Peyer's patch (tissue), 4 donors: Measurements from ENCODE around the gene MPP2. TPM values are rescaled to one million over a fixed set of nuclear protein-coding genes. Genes with fewer than 3 reads are reported as not detected.
"Not testable (repeated sequence)": the region's sequence is repeated elsewhere in the genome, so short reads cannot be mapped to it uniquely, and the experiment has no call there.

Experiments used
- DNase-seq, 3 donors: peaks; one replicate each; pipeline ENCODE4 v3.0.0-alpha.2; 2017 to 2019
- H3K27ac ChIP-seq, 4 donors: fragments of 200-600 bp; sonication (generic); one replicate each; pipeline ENCODE4 v1.5.1; 2016 to 2019
- H3K27me3 ChIP-seq, 2 donors: fragments of 200-600 bp; sonication (generic); one replicate each; pipeline ENCODE4 v1.5.1; 2019
- H3K36me3 ChIP-seq, 3 donors: fragments of 200-600 bp; sonication (generic); one replicate each; pipeline ENCODE4 v1.5.1; 2016 to 2019
- H3K4me1 ChIP-seq, 4 donors: fragments of 200-600 bp; sonication (generic); one replicate each; pipeline ENCODE4 v1.5.1; 2016 to 2019
- H3K4me3 ChIP-seq, 4 donors: fragments of 200-600 bp; sonication (generic); 1 replicate in 3 of 4; 2 replicates in 1 of 4; pipeline ENCODE4 v1.5.1; 2016 to 2019; ENCODE audit warnings: mild to moderate bottlenecking in 1 of 4
- H3K9me3 ChIP-seq, 4 donors: fragments of 200-600 bp; sonication (generic); one replicate each; pipeline ENCODE4 v1.5.1; 2016 to 2019; ENCODE audit warnings: mild to moderate bottlenecking in 1 of 4
- POLR2A ChIP-seq, 2 donors: fragments of 450-650 bp; IDR thresholded peaks; one replicate each; pipeline ENCODE4 v1.5.1; 2017; ENCODE audit warnings: antibody characterized with exemption in 2 of 2, mild to moderate bottlenecking in 2 of 2, moderate library complexity in 2 of 2
- total RNA-seq, 4 donors: library from RNA; depleted of rRNA; stranded (reverse); fragments of >200 nt; gene quantifications; one replicate each; pipeline ENCODE4 v1.1.0, GENCODE V29; 2016
- TF ChIP-seq, protein P1 (sequence below), 6 experiments: fragments of 450-650 bp in 4 of 6; fragments of 200-600 bp in 2 of 6; sonication (generic) in 1 of 6; IDR thresholded peaks; one replicate each; pipeline ENCODE4 v1.5.1; 2017 to 2019; ENCODE audit warnings: antibody characterized with exemption in 6 of 6, mild to moderate bottlenecking in 3 of 6, moderate library complexity in 1 of 6

Gene MPP2
- total RNA-seq, 4 donors from 2014 or later: 0.53 to 1.3 (median 1.2) TPM; not detected in 1

DNA sequence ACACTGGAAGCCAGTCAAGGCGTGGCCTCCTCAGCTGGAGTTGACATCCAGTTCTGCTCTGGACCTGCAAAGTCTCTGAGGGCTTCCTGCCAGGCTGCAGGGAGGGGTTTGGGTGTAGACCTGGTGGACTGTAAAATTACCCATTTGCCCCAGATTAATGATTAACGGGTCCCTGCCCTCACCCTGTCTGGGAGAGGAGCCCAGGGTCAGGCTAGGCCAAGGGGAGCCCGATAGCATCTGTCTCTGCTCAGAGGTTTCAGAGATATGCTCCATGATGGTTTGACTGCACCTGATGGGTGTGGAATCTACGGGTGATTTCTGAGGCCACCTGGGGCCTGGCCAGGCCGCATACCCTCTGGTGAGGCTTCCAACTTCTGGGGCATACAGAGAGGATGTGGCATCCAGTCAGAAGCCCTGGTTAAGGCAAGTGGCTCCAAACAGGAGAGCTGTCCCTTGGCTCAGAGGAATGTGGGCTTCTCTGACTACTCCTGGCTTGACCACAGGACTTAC is 23.8 kb upstream of the MPP2 start:
- H3K4me1 ChIP-seq: peaks cover 0 to 18% (median 4%) of the 10 kb centered on the region in 4 donors
- DNase-seq: peak in 2 of 3 donors; percentile 77 to 83
- TF ChIP-seq POLR2A (IDR thresholded peaks at IDR 0.05): no peak
- TF ChIP-seq, protein P1, sequence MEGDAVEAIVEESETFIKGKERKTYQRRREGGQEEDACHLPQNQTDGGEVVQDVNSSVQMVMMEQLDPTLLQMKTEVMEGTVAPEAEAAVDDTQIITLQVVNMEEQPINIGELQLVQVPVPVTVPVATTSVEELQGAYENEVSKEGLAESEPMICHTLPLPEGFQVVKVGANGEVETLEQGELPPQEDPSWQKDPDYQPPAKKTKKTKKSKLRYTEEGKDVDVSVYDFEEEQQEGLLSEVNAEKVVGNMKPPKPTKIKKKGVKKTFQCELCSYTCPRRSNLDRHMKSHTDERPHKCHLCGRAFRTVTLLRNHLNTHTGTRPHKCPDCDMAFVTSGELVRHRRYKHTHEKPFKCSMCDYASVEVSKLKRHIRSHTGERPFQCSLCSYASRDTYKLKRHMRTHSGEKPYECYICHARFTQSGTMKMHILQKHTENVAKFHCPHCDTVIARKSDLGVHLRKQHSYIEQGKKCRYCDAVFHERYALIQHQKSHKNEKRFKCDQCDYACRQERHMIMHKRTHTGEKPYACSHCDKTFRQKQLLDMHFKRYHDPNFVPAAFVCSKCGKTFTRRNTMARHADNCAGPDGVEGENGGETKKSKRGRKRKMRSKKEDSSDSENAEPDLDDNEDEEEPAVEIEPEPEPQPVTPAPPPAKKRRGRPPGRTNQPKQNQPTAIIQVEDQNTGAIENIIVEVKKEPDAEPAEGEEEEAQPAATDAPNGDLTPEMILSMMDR (IDR thresholded peaks at IDR 0.05): no peak
- no peak overlapping the region for H3K27ac ChIP-seq
- H3K9me3 ChIP-seq: no peaks in the 10 kb centered on the region
- no peaks in the 10 kb centered on the region for H3K27me3 ChIP-seq
- no peak overlapping the region for H3K4me3 ChIP-seq
- no peaks in the 10 kb centered on the region for H3K36me3 ChIP-seq

DNA sequence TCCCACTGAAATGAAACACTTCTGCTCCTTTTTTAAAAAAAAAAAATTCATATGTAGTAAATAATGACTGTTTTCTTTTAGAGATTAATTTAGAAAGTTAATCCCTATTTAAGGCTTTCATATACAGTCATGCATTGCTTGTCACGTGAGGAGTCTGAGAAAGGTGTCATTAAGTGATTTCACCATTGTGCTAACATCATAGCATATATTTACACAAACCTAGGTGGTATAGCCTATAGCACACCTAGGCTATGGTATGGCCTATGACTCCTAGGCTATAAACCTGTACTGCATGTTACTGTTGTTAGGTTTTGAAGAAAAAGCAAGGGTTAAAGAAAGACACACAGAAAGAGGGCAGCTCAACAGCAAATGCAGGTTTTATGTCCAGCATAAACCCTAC is 21.3 kb upstream of the MPP2 start:
- Histone ChIP-seq H3K4me3 (no peak overlapping the region), H3K36me3 (no peaks in the 10 kb centered on the region), H3K27me3 (no peaks in the 10 kb centered on the region), H3K27ac (no peak overlapping the region), H3K4me1 (peaks cover 0 to 18% (median 4%) of the 10 kb centered on the region in 4 donors), H3K9me3 (no peaks in the 10 kb centered on the region)
- TF ChIP-seq, protein P1 (IDR thresholded peaks at IDR 0.05): no peak
- TF ChIP-seq POLR2A (IDR thresholded peaks at IDR 0.05): no peak
- no peak for DNase-seq

DNA sequence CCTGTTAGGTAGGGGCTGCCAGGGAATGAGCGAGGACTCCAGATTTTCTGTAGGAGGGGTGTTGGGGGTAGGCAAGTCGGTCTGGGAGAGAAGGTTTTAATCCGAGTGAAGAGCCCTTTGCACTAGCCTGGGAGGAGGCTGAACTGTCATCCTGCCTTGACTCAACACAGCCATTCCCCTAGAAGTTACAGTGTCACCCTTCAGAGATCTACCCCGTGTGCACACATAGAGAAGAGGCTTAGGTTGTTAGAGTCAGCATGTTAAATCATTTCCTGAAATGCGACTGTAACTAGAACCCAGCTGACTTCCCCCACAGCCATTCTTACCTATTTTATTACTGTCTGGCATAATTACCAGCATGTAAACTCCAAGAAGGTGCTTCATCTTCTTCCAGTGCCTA is 20.6 kb upstream of the MPP2 start:
- not testable (repeated sequence) for H3K4me3 ChIP-seq, H3K9me3 ChIP-seq, H3K36me3 ChIP-seq, H3K27ac ChIP-seq, H3K27me3 ChIP-seq, DNase-seq
- peaks cover 0 to 18% (median 4%) of the 10 kb centered on the region in 4 donors for H3K4me1 ChIP-seq

DNA sequence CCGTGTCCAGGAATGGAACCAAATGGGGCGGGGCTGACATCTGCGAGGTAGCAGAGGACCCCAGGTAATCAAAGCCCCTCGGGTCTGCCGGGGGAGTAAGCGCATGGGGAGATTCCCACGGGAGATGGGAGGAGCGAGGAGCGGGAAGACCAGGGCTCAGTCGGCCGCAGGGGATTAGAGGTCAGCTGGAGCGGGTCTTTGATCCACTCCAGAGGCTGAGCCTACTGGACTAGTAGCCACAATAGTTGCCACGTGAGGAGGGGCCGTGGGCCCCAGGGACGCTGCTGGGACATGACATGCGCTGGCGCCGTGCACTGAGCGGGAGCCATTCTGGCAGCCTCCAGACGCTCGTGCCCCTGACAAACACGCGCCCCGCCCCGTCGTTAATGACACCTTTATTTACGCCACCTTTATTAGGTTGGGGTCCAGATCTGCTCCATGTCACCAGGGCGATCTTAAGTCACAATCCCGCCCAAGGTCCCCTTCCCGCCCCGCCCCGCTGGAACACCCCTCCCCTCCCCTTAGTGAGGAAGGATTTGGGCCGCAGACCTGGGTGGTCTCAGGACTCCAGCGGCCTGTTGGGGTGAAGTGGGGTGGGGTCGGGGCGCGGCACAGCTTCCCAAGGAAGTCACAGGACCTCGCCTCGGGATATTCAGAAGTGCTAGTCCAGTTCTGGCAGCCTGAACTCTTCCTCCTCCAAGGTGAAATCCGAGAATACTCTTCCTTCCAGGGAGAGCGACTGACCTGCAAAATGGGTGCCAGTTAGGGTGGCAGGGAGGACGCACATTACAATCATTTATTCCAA is 19.9 kb upstream of the MPP2 start:
- H3K27ac ChIP-seq: no peak overlapping the region
- DNase-seq: peak in 1 of 3 donors; percentile 53
- TF ChIP-seq, protein P1 (IDR thresholded peaks at IDR 0.05): no peak
- no peak for TF ChIP-seq POLR2A (IDR thresholded peaks at IDR 0.05)
- H3K27me3 ChIP-seq: no peaks in the 10 kb centered on the region
- peak overlapping the region in 2 of 4 donors; percentile 33 to 34 for H3K4me3 ChIP-seq
- H3K36me3 ChIP-seq: no peaks in the 10 kb centered on the region
- no peaks in the 10 kb centered on the region for H3K9me3 ChIP-seq
- peaks cover 0 to 18% (median 4%) of the 10 kb centered on the region in 4 donors for H3K4me1 ChIP-seq

DNA sequence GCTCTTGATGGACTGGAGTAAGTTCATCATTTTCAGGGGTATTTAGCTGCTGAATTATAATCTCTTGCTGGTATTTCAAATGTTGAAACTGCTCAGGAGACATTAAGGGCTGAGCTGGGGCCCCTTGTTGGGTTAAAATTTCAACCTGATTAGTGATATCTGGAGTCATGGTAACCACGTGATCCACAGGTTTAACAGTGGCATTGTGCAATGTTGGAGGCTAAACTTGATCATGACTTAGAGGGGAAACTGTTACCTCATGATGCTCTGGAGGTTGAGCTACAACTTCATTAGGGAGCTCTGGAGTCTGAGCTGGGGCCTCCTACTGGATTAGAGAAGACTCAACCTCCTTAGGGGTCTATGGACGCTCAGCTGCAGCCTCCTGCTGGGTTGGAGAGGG is 17.2 kb upstream of the MPP2 start:
- no peak for TF ChIP-seq POLR2A (IDR thresholded peaks at IDR 0.05)
- TF ChIP-seq, protein P1 (IDR thresholded peaks at IDR 0.05): no peak

DNA sequence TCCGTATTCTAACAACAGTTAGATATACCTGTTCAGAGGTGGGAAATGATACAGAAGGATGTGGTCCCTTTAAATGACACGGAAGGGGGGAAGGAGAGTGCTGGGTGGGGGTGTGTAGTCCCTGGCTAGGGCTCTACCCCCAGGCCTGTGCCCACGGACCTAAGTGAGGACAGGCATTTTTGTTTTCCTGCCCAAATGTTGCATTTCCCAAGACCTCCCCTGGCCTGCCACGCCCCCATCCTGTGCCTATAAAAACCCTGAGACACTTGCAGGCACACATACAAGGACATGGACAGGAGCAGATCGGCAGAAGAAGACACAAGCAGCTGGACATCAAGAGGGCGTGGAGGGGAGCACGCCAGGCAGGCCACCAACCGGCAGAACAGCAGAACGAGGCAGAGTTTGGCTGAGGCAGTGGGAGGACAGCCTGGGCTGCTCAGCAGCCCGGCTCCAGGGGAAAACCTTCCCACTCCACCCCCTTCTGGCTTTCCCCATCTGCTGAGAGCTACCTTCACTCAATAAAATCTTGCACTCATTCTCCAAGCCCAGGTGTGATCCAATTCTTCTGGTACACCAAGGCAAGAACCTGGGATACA is 13.3 kb upstream of the MPP2 start:
- TF ChIP-seq POLR2A (IDR thresholded peaks at IDR 0.05): no peak
- TF ChIP-seq, protein P1 (IDR thresholded peaks at IDR 0.05): no peak
- no peaks in the 10 kb centered on the region for H3K9me3 ChIP-seq
- H3K27ac ChIP-seq: no peak overlapping the region
- no peaks in the 10 kb centered on the region for H3K4me1 ChIP-seq
- H3K27me3 ChIP-seq: no peaks in the 10 kb centered on the region
- no peaks in the 10 kb centered on the region for H3K36me3 ChIP-seq
- DNase-seq: no peak
- H3K4me3 ChIP-seq: no peak overlapping the region

More for the DNA sequence above, 17.2 kb upstream of the MPP2 start:
- Histone ChIP-seq H3K4me3 (no peak overlapping the region), H3K9me3 (no peaks in the 10 kb centered on the region), H3K4me1 (peaks cover 0 to 12% (median 4%) of the 10 kb centered on the region in 4 donors), H3K36me3 (no peaks in the 10 kb centered on the region), H3K27me3 (no peaks in the 10 kb centered on the region), H3K27ac (no peak overlapping the region)
- DNase-seq: no peak
